ENCODE data around the gene CCNB1IP1.
"Not testable (repeated sequence)": the region's sequence is repeated elsewhere in the genome, so short reads cannot be mapped to it uniquely, and the experiment has no call there.

CCNB1IP1 gene
- long read RNA-seq, donor 1, transcript CCNB1IP1-202 (7 exons, 1,479 nt): major isoform, 44 of 111 reads
- long read RNA-seq, donor 1, partial matches to known transcripts: 64 of 111 reads
- long read RNA-seq, donor 1, other reads (novel, unspliced or antisense): 0 of 111 reads
- long read RNA-seq, donor 2, partial matches to known transcripts: 35 of 37 reads
- long read RNA-seq, donor 2, other reads (novel, unspliced or antisense): 0 of 37 reads
- long read RNA-seq, donor 3, transcript CCNB1IP1-202 (7 exons, 1,479 nt): major isoform, 11 of 41 reads
- long read RNA-seq, donor 3, partial matches to known transcripts: 29 of 41 reads
- long read RNA-seq, donor 3, other reads (novel, unspliced or antisense): 0 of 41 reads
- long read RNA-seq, donor 4, transcript CCNB1IP1-202 (7 exons, 1,479 nt): major isoform, 16 of 67 reads
- long read RNA-seq, donor 4, partial matches to known transcripts: 48 of 67 reads
- long read RNA-seq, donor 4, other reads (novel, unspliced or antisense): 0 of 67 reads
- long read RNA-seq, donor 5, transcript CCNB1IP1-202 (7 exons, 1,479 nt): major isoform, 28 of 70 reads
- long read RNA-seq, donor 5, partial matches to known transcripts: 41 of 70 reads
- long read RNA-seq, donor 5, other reads (novel, unspliced or antisense): 0 of 70 reads
- long read RNA-seq, donor 6, transcript CCNB1IP1-202 (7 exons, 1,479 nt): major isoform, 9 of 54 reads
- long read RNA-seq, donor 6, partial matches to known transcripts: 43 of 54 reads
- long read RNA-seq, donor 6, other reads (novel, unspliced or antisense): 0 of 54 reads
- long read RNA-seq, donor 7: 0 reads
- long read RNA-seq, donor 8, transcript CCNB1IP1-202 (7 exons, 1,479 nt): major isoform, 18 of 51 reads
- long read RNA-seq, donor 8, partial matches to known transcripts: 32 of 51 reads
- long read RNA-seq, donor 8, other reads (novel, unspliced or antisense): 0 of 51 reads

- peak; percentile 86 for DNase-seq
These were observed at the start of gene CCNB1IP1 for GRCh38 chr14:20332788-20333493. TSS of gene CCNB1IP1 (minus strand) at chr14:20333279. CDS start at chr14:20316523, 16,756 bp downstream.

GRCh38 chr14:20382526-20382925 is 49.4 kb upstream of the CCNB1IP1 start:
- no peak for DNase-seq

GRCh38 chr14:20381341-20381740 is 48.3 kb upstream of the CCNB1IP1 start:
- DNase-seq: no peak

- no peak for DNase-seq
These were observed 47.6 kb upstream of the CCNB1IP1 start for GRCh38 chr14:20380681-20381080.

GRCh38 chr14:20379743-20380142 is 46.7 kb upstream of the CCNB1IP1 start:
- DNase-seq: no peak

GRCh38 chr14:20377171-20377570 is 44.1 kb upstream of the CCNB1IP1 start:
- DNase-seq: no peak

GRCh38 chr14:20376071-20376588 is 43.1 kb upstream of the CCNB1IP1 start:
- peak; percentile 30 for DNase-seq

GRCh38 chr14:20375471-20375870 is 42.4 kb upstream of the CCNB1IP1 start:
- DNase-seq: no peak

- no peak for DNase-seq
These were observed 39.7 kb upstream of the CCNB1IP1 start for GRCh38 chr14:20372796-20373195.

GRCh38 chr14:20365928-20366327 is 32.8 kb upstream of the CCNB1IP1 start:
- no peak for DNase-seq

GRCh38 chr14:20358474-20358873 is 25.4 kb upstream of the CCNB1IP1 start:
- not testable (repeated sequence) for DNase-seq

- no peak for DNase-seq
These were observed 23.3 kb upstream of the CCNB1IP1 start for GRCh38 chr14:20356422-20356821.

- no peak for DNase-seq
These were observed 17.8 kb upstream of the CCNB1IP1 start for GRCh38 chr14:20350860-20351259.

- no peak for DNase-seq
These were observed 17.2 kb upstream of the CCNB1IP1 start for GRCh38 chr14:20350282-20350681.

- no peak for DNase-seq
These were observed 14.7 kb upstream of the CCNB1IP1 start for GRCh38 chr14:20347747-20348146.

- DNase-seq: no peak
These were observed 13.6 kb upstream of the CCNB1IP1 start for GRCh38 chr14:20346713-20347112.

GRCh38 chr14:20345366-20345765 is 12.3 kb upstream of the CCNB1IP1 start:
- no peak for DNase-seq

- no peak for DNase-seq
These were observed 10.8 kb upstream of the CCNB1IP1 start for GRCh38 chr14:20343862-20344220.

- DNase-seq: peak; percentile 98
These were observed 10.2 kb upstream of the CCNB1IP1 start, which contains the start of gene PARP2 for GRCh38 chr14:20343092-20343861. TSS of gene PARP2 (plus strand) at chr14:20343635. CDS start at chr14:20343642, 7 bp downstream.

GRCh38 chr14:20341646-20342045 is 8.6 kb upstream of the CCNB1IP1 start:
- no peak for DNase-seq

GRCh38 chr14:20341032-20341431 is 8.0 kb upstream of the CCNB1IP1 start:
- DNase-seq: not testable (repeated sequence)
